GM12801 (cell line): Measurements from ENCODE around the gene USP31.

ENCODE experiments used
- TF ChIP-seq, protein P1 (sequence below): IDR thresholded peaks from one replicate; pipeline ENCODE4 v1.5.1; 2011; ENCODE audit warnings: control low read depth; ENCODE audit not compliant: insufficient read length; ENCODE audit errors: extremely low read depth

USP31 gene, protein sequence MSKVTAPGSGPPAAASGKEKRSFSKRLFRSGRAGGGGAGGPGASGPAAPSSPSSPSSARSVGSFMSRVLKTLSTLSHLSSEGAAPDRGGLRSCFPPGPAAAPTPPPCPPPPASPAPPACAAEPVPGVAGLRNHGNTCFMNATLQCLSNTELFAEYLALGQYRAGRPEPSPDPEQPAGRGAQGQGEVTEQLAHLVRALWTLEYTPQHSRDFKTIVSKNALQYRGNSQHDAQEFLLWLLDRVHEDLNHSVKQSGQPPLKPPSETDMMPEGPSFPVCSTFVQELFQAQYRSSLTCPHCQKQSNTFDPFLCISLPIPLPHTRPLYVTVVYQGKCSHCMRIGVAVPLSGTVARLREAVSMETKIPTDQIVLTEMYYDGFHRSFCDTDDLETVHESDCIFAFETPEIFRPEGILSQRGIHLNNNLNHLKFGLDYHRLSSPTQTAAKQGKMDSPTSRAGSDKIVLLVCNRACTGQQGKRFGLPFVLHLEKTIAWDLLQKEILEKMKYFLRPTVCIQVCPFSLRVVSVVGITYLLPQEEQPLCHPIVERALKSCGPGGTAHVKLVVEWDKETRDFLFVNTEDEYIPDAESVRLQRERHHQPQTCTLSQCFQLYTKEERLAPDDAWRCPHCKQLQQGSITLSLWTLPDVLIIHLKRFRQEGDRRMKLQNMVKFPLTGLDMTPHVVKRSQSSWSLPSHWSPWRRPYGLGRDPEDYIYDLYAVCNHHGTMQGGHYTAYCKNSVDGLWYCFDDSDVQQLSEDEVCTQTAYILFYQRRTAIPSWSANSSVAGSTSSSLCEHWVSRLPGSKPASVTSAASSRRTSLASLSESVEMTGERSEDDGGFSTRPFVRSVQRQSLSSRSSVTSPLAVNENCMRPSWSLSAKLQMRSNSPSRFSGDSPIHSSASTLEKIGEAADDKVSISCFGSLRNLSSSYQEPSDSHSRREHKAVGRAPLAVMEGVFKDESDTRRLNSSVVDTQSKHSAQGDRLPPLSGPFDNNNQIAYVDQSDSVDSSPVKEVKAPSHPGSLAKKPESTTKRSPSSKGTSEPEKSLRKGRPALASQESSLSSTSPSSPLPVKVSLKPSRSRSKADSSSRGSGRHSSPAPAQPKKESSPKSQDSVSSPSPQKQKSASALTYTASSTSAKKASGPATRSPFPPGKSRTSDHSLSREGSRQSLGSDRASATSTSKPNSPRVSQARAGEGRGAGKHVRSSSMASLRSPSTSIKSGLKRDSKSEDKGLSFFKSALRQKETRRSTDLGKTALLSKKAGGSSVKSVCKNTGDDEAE (N-terminal part only)

DNA sequence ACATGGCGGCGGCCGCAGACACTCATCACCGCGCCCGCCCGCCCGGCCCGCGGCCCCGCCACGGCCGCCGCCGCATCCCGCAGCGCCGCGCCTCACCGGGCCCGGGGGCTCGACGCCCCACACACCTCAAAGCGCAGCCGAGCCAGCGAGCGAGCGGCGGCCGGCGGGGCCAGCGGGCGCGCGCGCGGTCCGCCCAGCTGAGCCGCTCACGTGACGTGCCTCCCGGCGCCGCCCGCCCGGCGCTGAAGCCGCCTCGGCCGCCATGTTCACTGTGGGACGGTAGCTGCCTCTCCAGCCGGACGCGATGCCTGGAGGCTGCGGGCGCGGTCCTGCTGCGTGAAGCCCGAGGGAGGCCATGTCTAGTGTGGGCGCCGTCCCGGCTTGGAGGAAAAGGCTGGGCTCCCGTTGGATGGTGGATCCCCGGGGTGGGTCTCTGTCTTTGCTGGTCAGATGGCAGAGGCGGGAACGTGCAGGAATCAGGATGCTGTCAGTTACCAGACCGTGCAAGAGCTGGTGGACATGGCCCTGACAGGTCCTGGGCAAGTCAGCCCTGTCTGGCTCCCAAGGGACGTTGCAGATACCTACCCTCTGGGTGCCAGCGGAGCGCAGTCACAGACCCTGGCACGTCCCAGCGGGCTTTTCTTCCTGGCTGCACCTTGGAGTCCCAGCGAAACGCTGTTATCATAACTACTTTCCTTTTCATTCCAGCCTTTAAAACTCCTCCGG, at the start of gene USP31:
USP31 (minus strand) TSS at position 186 of the 726 bp plus-strand sequence; CDS start at position 4, 182 bp downstream.
- TF ChIP-seq, protein P1, sequence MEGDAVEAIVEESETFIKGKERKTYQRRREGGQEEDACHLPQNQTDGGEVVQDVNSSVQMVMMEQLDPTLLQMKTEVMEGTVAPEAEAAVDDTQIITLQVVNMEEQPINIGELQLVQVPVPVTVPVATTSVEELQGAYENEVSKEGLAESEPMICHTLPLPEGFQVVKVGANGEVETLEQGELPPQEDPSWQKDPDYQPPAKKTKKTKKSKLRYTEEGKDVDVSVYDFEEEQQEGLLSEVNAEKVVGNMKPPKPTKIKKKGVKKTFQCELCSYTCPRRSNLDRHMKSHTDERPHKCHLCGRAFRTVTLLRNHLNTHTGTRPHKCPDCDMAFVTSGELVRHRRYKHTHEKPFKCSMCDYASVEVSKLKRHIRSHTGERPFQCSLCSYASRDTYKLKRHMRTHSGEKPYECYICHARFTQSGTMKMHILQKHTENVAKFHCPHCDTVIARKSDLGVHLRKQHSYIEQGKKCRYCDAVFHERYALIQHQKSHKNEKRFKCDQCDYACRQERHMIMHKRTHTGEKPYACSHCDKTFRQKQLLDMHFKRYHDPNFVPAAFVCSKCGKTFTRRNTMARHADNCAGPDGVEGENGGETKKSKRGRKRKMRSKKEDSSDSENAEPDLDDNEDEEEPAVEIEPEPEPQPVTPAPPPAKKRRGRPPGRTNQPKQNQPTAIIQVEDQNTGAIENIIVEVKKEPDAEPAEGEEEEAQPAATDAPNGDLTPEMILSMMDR = no peak

DNA sequence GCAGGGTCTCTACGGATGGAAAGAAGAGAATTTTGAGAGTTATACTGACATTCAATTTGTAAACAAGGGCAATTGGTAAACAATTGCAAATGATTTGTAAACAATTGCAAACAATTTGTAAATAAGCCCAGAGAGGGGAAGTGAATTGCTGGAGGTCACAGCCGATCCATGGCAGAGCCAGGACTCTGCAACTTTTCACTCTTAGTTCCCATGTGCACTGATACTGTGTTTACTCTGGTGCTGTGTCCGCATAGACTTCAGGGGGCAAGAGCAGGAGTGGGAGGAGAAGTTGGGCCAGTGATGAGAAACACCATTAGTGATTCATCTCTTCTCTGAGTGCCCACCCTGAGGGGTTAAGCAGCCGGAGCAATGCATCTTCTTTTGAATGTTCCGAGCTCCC, 47.3 kb upstream of the USP31 start:
- TF ChIP-seq, protein P1 = no peak

DNA sequence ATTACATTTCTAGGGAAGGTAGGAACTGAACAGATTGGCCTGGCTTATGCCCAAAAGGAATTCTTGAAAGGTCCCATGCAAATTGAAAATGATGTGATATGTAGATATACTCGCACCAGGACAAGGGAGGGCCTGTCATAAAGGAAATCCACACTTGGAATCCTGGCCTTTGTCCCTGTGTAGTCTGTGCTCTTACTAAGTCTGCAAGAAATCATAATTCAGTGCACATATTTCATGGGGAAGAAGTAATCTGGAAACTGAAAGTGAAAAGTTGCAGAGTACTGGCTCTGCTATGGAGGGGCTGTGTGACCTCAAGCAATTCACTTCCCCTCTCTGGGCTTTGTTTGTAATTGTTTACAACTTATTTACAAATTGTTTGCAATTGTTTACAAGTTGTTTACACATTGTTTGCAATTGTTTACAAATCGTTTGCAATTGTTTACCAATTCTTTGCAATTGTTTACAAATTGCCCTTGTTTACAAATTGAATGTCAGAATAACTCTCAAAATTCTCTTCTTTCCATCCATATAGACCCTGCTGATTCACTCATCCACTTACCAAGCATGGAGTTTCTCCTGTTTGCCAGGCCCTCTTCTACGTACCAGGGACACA, 46.2 kb upstream of the USP31 start:
- TF ChIP-seq, protein P1 = no peak

DNA sequence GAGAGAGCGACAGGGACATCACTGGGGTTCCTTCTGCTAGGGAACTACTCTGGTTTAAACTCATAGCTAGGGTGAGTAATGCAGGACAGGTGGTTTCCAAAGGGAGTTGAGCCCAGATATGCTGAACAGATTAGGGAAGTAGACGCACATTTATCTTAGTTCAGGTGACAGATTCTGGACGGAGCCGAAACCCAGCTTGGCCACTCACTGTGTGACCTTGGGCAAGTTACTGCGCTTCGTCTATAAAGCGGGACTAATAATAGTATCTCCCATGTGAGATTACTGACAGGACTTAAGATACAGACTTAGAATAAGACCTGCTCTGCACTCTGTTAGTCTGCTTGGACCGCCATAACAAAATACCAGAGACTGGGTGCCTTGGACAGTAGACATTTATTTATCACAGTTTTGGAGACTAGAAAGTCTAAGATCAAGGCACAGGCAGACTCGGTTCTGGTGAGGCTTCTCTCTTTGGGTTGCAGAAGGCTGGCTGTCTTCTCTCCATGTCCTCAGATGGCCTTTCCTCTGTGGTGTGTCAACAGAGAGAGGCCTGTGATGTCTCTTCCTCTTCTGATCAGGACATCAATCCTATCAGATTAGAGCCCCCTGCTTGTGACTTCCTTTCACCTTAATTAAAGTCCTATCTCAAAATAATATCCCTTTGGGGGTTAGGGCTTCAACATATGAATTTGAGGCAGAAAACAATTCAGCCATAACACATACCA, 45.4 kb upstream of the USP31 start:
- TF ChIP-seq, protein P1 = no peak

DNA sequence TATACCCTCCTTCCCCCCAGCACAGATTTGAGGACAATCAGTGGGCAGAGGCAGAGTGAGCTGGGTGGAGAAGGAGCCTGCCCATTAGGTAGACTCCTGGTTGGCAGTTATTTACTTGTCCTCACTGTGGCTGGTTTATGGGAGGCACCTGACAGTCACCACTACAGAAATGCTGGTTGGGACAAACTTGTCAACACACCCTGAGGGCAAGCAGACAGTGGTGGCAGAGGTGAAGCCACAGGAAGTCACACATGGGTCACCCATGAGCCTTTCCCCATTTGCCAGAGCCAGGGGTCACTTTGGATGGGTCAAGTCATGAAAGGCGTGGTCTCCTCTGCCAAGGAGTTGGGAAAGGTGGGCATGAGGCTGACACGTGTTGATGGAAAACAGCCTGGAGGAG, 39.7 kb upstream of the USP31 start:
- TF ChIP-seq, protein P1 = no peak

DNA sequence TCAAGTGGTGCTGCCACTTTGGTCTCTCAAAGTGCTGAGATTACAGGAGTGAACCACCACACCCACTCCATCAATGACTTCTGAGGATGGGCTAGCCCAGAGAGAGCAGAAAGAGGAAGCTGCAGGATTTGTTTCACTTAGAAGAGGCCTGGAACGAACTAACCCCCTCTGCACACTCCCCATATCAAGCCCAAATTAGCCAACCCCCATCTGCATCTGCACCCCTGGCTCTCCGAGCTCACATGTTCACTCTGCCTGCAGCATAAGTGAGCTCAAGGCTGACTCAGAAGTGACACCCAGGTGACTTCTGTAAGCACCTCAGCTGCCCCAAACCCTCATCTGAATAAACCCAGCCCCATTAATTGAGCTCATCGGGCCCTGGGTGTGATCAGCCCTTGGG, 38.1 kb upstream of the USP31 start:
- TF ChIP-seq, protein P1 = no peak
